ENCODE measurements around the gene GNE.

DNA sequence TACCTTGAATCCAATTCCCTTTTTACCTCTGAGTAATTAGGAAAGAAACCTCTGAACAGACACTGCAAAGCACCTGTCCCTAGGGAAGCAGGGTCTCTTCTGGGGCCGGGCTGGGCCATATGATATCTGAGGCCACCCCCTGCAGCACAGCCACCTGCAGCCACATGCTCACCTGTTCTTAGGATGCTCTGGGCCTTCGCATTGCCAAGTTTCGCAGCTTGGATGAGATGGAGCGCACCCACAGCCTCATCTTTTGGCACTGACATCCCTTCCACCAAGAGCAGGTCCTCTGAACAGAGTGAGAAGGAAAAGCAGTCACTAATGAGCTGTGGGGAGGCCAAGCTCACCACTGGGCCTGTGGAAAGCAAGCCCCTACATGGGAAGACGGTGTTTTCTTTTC is 40.2 kb downstream of the GNE start:
- TF ChIP-seq, protein P1, sequence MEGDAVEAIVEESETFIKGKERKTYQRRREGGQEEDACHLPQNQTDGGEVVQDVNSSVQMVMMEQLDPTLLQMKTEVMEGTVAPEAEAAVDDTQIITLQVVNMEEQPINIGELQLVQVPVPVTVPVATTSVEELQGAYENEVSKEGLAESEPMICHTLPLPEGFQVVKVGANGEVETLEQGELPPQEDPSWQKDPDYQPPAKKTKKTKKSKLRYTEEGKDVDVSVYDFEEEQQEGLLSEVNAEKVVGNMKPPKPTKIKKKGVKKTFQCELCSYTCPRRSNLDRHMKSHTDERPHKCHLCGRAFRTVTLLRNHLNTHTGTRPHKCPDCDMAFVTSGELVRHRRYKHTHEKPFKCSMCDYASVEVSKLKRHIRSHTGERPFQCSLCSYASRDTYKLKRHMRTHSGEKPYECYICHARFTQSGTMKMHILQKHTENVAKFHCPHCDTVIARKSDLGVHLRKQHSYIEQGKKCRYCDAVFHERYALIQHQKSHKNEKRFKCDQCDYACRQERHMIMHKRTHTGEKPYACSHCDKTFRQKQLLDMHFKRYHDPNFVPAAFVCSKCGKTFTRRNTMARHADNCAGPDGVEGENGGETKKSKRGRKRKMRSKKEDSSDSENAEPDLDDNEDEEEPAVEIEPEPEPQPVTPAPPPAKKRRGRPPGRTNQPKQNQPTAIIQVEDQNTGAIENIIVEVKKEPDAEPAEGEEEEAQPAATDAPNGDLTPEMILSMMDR (IDR thresholded peaks at IDR 0.05), result no peak
- no peak for TF ChIP-seq POLR2A (IDR thresholded peaks at IDR 0.05)

Measured in esophagus squamous epithelium (tissue), 4 donors.